ENCODE results near the gene SPAG16. TPM values are rescaled to one million over a fixed set of nuclear protein-coding genes. Genes with fewer than 3 reads are reported as not detected.

The SPAG16 gene
- total and polyA plus RNA-seq, 2 of the 13 experiments (the other 11 are each of a cell fraction or from before 2014, with no cell fraction given) = 9.6 to 26.5 TPM

DNA sequence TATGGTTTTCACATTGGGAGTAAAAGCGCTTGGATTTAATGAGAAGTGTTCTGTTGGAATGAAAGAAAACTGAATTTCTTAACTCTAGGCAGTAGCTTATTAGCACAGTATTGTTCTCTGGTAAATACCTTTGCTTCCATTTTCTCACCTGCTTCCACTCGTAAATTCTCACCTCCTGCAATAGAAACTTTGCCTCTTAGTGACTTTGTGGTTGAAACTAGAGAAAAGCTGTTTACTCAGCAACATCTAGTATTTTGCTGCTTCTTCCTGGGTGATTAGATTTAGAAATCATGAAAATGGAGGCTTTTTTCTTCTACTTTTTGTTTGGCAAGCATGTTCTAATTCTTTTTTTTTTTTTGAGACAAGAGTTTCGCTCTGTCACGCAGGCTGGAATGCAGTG, 385.4 kb downstream of the SPAG16 start:
- BruUV-seq (replicated peaks) = no TSS peak
- intact Hi-C loops (cut with micrococcal nuclease; ENCODE audit: unreplicated experiment) (no loop called here), in situ Hi-C loops (cut with HindIII; ENCODE audit: extremely low pct_ligation_motif_present, low pct_unique_long_range_greater_than_20kb) (no loop called here)
- CTCF ChIA-PET (ENCODE audit: low intra/inter-chr PET ratio, low total read pairs) = no interaction called here
- Histone ChIP-seq H3K27me3 (ENCODE audit: control insufficient read depth in 1 of 2, insufficient read depth in 2 of 2, low read length in 2 of 2) (no peaks in the 10 kb centered on the region; a peak in 1 of 5 replicates), H4K20me1 (ENCODE audit: insufficient read depth, low read length) (no peaks in the 10 kb centered on the region), H3K4me2 (ENCODE audit: low read depth, low read length) (no peak overlapping the region), H2AFZ (ENCODE audit: low read length) (no peak overlapping the region), H3K27ac (ENCODE audit: extremely low read length, insufficient read depth, low read length) (no peak overlapping the region), H3K4me1 (ENCODE audit: insufficient read depth, low read length) (no peaks in the 10 kb centered on the region), H3K9me3 (ENCODE audit: low read length) (peaks cover 53% of the 10 kb centered on the region), H3K79me2 (ENCODE audit: insufficient read depth, low read length) (no peaks in the 10 kb centered on the region), H3K4me3 (replicated peaks in 1 of 3; ENCODE audit: insufficient read depth in 1 of 3, low read depth in 2 of 3, low read length in 3 of 3) (no peak overlapping the region), H3K36me3 (replicated peaks in 1 of 2; ENCODE audit: control insufficient read depth in 1 of 2, insufficient read depth in 2 of 2, low read length in 2 of 2) (no peaks in the 10 kb centered on the region), H3K9ac (ENCODE audit: insufficient read depth, low read depth, low read length) (no peak overlapping the region)
- DNase-seq (ENCODE audit: low spot score) = no peak
- TF ChIP-seq, protein P1, sequence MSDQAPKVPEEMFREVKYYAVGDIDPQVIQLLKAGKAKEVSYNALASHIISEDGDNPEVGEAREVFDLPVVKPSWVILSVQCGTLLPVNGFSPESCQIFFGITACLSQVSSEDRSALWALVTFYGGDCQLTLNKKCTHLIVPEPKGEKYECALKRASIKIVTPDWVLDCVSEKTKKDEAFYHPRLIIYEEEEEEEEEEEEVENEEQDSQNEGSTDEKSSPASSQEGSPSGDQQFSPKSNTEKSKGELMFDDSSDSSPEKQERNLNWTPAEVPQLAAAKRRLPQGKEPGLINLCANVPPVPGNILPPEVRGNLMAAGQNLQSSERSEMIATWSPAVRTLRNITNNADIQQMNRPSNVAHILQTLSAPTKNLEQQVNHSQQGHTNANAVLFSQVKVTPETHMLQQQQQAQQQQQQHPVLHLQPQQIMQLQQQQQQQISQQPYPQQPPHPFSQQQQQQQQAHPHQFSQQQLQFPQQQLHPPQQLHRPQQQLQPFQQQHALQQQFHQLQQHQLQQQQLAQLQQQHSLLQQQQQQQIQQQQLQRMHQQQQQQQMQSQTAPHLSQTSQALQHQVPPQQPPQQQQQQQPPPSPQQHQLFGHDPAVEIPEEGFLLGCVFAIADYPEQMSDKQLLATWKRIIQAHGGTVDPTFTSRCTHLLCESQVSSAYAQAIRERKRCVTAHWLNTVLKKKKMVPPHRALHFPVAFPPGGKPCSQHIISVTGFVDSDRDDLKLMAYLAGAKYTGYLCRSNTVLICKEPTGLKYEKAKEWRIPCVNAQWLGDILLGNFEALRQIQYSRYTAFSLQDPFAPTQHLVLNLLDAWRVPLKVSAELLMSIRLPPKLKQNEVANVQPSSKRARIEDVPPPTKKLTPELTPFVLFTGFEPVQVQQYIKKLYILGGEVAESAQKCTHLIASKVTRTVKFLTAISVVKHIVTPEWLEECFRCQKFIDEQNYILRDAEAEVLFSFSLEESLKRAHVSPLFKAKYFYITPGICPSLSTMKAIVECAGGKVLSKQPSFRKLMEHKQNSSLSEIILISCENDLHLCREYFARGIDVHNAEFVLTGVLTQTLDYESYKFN (CRISPR knock-in tag; conservative IDR thresholded peaks at IDR 0.05) = no peak
- TF ChIP-seq GPN1 (CRISPR knock-in tag; IDR thresholded peaks at IDR 0.05; ENCODE audit: borderline replicate concordance) (no peak), ZNF577 (CRISPR knock-in tag; IDR thresholded peaks at IDR 0.05; ENCODE audit: borderline replicate concordance, low read depth) (no peak), ZNF749 (CRISPR knock-in tag; IDR thresholded peaks at IDR 0.05; ENCODE audit: borderline replicate concordance) (no peak), BORCS8-MEF2B (CRISPR knock-in tag; IDR thresholded peaks at IDR 0.05) (no peak), REPIN1 (CRISPR knock-in tag; IDR thresholded peaks at IDR 0.05; ENCODE audit: borderline replicate concordance, low read depth) (no peak)
- TF ChIP-seq, protein P2, sequence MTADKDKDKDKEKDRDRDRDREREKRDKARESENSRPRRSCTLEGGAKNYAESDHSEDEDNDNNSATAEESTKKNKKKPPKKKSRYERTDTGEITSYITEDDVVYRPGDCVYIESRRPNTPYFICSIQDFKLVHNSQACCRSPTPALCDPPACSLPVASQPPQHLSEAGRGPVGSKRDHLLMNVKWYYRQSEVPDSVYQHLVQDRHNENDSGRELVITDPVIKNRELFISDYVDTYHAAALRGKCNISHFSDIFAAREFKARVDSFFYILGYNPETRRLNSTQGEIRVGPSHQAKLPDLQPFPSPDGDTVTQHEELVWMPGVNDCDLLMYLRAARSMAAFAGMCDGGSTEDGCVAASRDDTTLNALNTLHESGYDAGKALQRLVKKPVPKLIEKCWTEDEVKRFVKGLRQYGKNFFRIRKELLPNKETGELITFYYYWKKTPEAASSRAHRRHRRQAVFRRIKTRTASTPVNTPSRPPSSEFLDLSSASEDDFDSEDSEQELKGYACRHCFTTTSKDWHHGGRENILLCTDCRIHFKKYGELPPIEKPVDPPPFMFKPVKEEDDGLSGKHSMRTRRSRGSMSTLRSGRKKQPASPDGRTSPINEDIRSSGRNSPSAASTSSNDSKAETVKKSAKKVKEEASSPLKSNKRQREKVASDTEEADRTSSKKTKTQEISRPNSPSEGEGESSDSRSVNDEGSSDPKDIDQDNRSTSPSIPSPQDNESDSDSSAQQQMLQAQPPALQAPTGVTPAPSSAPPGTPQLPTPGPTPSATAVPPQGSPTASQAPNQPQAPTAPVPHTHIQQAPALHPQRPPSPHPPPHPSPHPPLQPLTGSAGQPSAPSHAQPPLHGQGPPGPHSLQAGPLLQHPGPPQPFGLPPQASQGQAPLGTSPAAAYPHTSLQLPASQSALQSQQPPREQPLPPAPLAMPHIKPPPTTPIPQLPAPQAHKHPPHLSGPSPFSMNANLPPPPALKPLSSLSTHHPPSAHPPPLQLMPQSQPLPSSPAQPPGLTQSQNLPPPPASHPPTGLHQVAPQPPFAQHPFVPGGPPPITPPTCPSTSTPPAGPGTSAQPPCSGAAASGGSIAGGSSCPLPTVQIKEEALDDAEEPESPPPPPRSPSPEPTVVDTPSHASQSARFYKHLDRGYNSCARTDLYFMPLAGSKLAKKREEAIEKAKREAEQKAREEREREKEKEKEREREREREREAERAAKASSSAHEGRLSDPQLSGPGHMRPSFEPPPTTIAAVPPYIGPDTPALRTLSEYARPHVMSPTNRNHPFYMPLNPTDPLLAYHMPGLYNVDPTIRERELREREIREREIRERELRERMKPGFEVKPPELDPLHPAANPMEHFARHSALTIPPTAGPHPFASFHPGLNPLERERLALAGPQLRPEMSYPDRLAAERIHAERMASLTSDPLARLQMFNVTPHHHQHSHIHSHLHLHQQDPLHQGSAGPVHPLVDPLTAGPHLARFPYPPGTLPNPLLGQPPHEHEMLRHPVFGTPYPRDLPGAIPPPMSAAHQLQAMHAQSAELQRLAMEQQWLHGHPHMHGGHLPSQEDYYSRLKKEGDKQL (CRISPR knock-in tag; IDR thresholded peaks at IDR 0.05; ENCODE audit: low read depth) = no peak
- TF ChIP-seq, protein P3, sequence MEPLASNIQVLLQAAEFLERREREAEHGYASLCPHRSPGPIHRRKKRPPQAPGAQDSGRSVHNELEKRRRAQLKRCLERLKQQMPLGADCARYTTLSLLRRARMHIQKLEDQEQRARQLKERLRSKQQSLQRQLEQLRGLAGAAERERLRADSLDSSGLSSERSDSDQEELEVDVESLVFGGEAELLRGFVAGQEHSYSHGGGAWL (CRISPR knock-in tag; IDR thresholded peaks at IDR 0.05) = no peak
- TF ChIP-seq, protein P4, sequence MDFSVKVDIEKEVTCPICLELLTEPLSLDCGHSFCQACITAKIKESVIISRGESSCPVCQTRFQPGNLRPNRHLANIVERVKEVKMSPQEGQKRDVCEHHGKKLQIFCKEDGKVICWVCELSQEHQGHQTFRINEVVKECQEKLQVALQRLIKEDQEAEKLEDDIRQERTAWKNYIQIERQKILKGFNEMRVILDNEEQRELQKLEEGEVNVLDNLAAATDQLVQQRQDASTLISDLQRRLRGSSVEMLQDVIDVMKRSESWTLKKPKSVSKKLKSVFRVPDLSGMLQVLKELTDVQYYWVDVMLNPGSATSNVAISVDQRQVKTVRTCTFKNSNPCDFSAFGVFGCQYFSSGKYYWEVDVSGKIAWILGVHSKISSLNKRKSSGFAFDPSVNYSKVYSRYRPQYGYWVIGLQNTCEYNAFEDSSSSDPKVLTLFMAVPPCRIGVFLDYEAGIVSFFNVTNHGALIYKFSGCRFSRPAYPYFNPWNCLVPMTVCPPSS (IDR thresholded peaks at IDR 0.05) = no peak
- TF ChIP-seq, protein P5, sequence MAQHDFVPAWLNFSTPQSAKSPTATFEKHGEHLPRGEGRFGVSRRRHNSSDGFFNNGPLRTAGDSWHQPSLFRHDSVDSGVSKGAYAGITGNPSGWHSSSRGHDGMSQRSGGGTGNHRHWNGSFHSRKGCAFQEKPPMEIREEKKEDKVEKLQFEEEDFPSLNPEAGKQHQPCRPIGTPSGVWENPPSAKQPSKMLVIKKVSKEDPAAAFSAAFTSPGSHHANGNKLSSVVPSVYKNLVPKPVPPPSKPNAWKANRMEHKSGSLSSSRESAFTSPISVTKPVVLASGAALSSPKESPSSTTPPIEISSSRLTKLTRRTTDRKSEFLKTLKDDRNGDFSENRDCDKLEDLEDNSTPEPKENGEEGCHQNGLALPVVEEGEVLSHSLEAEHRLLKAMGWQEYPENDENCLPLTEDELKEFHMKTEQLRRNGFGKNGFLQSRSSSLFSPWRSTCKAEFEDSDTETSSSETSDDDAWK (CRISPR knock-in tag; IDR thresholded peaks at IDR 0.05) = no peak
- POLR2A ChIA-PET = no interaction called here
- 19% methylated on average over 4 of the region's 4 CpGs for WGBS (ENCODE audit: low lambda C conversion rate)
- no peak for FAIRE-seq
- ATAC-seq = no peak
